Measurements from ENCODE around the gene CTDSPL. TPM values are rescaled to one million over a fixed set of nuclear protein-coding genes. Genes with fewer than 3 reads are reported as not detected.

Gene CTDSPL
- total and polyA plus RNA-seq, 2 of the 8 experiments (the other 6 are each of a cell fraction or from before 2014, with no cell fraction given), result 20.3 to 42.2 TPM

DNA sequence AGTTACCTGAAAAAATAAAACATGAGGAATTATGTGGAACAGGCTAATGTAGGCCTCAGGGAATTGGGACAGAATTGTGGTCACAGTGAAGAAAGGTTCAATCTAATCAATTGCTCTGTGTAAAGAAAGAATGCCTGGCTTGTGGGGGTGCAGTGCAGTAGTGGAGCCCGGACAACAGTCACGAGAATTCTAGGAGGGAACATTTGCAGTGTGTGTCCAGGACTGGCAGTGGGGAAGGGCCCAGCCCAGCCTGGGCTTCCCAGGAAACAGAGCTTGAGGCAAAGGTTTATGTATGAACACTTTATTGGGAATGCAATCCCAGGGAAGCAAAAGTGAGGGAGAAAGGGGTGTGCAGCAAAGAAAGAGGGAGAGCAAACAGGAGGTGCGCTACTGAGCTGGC is 29.2 kb upstream of the CTDSPL start:
- ChIA-PET CTCF (ENCODE audit: partially characterized antibody) (interaction anchor here (0.9 to 2.2 kb wide), 11 partner anchors 12 to 374 kb away, joined by 3 to 6 read pairs (median 3); no protein-coding TSS in a partner anchor), POLR2A (ENCODE audit: partially characterized antibody) (no interaction called here)
- no peak overlapping the region for H3K56ac ChIP-seq (replicated peaks; ENCODE audit: insufficient read length, low read depth, low read length)
- H3K18ac ChIP-seq (ENCODE audit: extremely low read depth, low read length), result no peak overlapping the region
- WGBS, 2 experiments (ENCODE audit: extremely low coverage in 1 of 2, insufficient coverage in 1 of 2, insufficient read length in 1 of 2, insufficient replicate concordance in 2 of 2, low coverage in 1 of 2, low lambda C conversion rate in 2 of 2, missing lambda C conversion rate in 1 of 2), result 98% methylated on average over 3 of the region's 3 CpGs; no CpG with 5 or more reads in 1 of the 2 experiments
- H2BK12ac ChIP-seq (ENCODE audit: low read depth, low read length), result no peak overlapping the region
- H3K9me3 ChIP-seq (ENCODE audit: insufficient read depth in 2 of 2, low read depth in 1 of 2, low read length in 1 of 2), result no peaks in the 10 kb centered on the region
- no peaks in the 10 kb centered on the region for H3K36me3 ChIP-seq (ENCODE audit: control insufficient read depth in 2 of 4, insufficient read depth in 4 of 4, low read length in 3 of 4)
- H4K8ac ChIP-seq (ENCODE audit: extremely low read depth, insufficient read depth, low read length), result no peak overlapping the region
- no peak overlapping the region for H2BK15ac ChIP-seq (ENCODE audit: low read length)
- no peak for FAIRE-seq
- no peaks in the 10 kb centered on the region for H3K79me2 ChIP-seq (ENCODE audit: control insufficient read depth in 1 of 2, insufficient read depth in 2 of 2, low read length in 2 of 2)
- no peaks in the 10 kb centered on the region for H3K79me1 ChIP-seq (ENCODE audit: low read depth, low read length)
- H3K4ac ChIP-seq (replicated peaks; ENCODE audit: insufficient read length, low read depth, low read length), result no peak overlapping the region
- H2BK5ac ChIP-seq (ENCODE audit: low read depth, low read length), result no peak overlapping the region
- no peak overlapping the region for H4K5ac ChIP-seq (ENCODE audit: insufficient read length, low read depth, low read length)
- H3K4me1 ChIP-seq (replicated peaks in 1 of 4; ENCODE audit: control insufficient read depth in 3 of 4, insufficient read depth in 4 of 4, low read length in 3 of 4), result no peaks in the 10 kb centered on the region
- H2BK120ac ChIP-seq (replicated peaks; ENCODE audit: low read depth, low read length), result no peak overlapping the region
- no peak overlapping the region for H3K23ac ChIP-seq (ENCODE audit: insufficient read length)
- H2AK5ac ChIP-seq (ENCODE audit: low read depth, low read length), result no peak overlapping the region
- H3K27ac ChIP-seq (ENCODE audit: low read depth, low read length), result no peak overlapping the region
- no peaks in the 10 kb centered on the region for H3K23me2 ChIP-seq (ENCODE audit: low read depth, low read length)
- H3K4me3 ChIP-seq (ENCODE audit: extremely low read depth in 1 of 4, insufficient read depth in 2 of 4, low read depth in 3 of 4, low read length in 4 of 4), result no peak overlapping the region
- no peaks in the 10 kb centered on the region for H3K27me3 ChIP-seq (replicated peaks in 1 of 4; ENCODE audit: control insufficient read depth in 3 of 4, extremely low read depth in 1 of 4, insufficient read depth in 3 of 4, low read length in 3 of 4)
- H4K91ac ChIP-seq (replicated peaks; ENCODE audit: insufficient read length, low read length), result no peak overlapping the region
- H3K4me2 ChIP-seq (ENCODE audit: insufficient read depth in 1 of 2, low read depth in 2 of 2, low read length in 2 of 2), result no peak overlapping the region
- no peak overlapping the region for H2AFZ ChIP-seq (ENCODE audit: low read length)
- no peak for TF ChIP-seq CTBP2 (IDR thresholded peaks at IDR 0.05; ENCODE audit: borderline replicate concordance, insufficient read depth, insufficient read length, low read length)
- TF ChIP-seq CHD2 (IDR thresholded peaks at IDR 0.05; ENCODE audit: low read length), result no peak
- no peak for TF ChIP-seq SP1 (IDR thresholded peaks at IDR 0.05; ENCODE audit: low read depth, low read length)
- no peak for TF ChIP-seq GABPA (IDR thresholded peaks at IDR 0.05; ENCODE audit: borderline replicate concordance, insufficient read depth, low read length)
- TF ChIP-seq SIX5 (IDR thresholded peaks at IDR 0.05; ENCODE audit: low read depth, low read length), result no peak
- no peak for TF ChIP-seq EZH2 (IDR thresholded peaks at IDR 0.05; ENCODE audit: low read depth, low read length, severe bottlenecking)
- no peak for TF ChIP-seq PHF8 (conservative IDR thresholded peaks at IDR 0.05; ENCODE audit: low read depth, low read length)
- no peak overlapping the region for H3K14ac ChIP-seq (ENCODE audit: insufficient read length)
- no peak for DNase-seq (ENCODE audit: low read depth in 1 of 2, low spot score in 2 of 2)
- H2BK20ac ChIP-seq (ENCODE audit: low read length), result no peak overlapping the region
- no peaks in the 10 kb centered on the region for H4K20me1 ChIP-seq (replicated peaks in 1 of 2; ENCODE audit: control insufficient read depth in 1 of 2, insufficient read depth in 2 of 2, low read length in 2 of 2)
- no peak overlapping the region for H3K9ac ChIP-seq (replicated peaks in 1 of 4; ENCODE audit: extremely low read depth in 1 of 4, low read depth in 3 of 4, low read length in 3 of 4)
